A549 treated with GW870086 at 1 μM for 4 hours (cell line): ENCODE results near the gene GABRR3. TPM values are rescaled to one million over a fixed set of nuclear protein-coding genes. Genes with fewer than 3 reads are reported as not detected.

ENCODE experiments used
- total RNA-seq: library from RNA; stranded (reverse); fragments of 200-300 nt; extraction: Qiagen RNA extraction; gene quantifications from 5 replicates; pipeline ENCODE4 v1.2.3, GENCODE V29; 2022; ENCODE audit warnings: low read depth

Gene GABRR3
- total RNA-seq, result not detected in 5 replicates

DNA sequence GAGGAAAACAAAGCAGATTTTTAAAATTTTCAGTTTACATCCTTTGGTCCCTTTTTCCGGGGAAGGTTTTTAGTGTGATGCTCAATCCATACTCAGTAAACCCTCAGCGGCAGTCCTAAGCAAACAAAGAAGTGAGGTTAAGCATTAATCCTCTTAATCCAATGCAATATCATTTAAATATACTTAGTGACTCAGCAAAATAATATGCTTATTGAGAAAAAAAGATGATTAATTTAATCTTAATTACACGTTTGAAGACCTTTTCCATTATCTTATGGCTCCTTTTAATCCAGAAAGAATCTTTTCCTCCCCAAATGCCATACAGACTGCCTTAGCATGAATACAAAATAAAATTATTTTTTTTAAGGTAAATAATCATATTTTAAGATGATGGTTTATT lies at the start of gene GABRR3:
TSS of gene GABRR3 (minus strand) at position 108 of the 400 bp plus-strand sequence. CDS start 328 bp downstream, outside the sequence.

DNA sequence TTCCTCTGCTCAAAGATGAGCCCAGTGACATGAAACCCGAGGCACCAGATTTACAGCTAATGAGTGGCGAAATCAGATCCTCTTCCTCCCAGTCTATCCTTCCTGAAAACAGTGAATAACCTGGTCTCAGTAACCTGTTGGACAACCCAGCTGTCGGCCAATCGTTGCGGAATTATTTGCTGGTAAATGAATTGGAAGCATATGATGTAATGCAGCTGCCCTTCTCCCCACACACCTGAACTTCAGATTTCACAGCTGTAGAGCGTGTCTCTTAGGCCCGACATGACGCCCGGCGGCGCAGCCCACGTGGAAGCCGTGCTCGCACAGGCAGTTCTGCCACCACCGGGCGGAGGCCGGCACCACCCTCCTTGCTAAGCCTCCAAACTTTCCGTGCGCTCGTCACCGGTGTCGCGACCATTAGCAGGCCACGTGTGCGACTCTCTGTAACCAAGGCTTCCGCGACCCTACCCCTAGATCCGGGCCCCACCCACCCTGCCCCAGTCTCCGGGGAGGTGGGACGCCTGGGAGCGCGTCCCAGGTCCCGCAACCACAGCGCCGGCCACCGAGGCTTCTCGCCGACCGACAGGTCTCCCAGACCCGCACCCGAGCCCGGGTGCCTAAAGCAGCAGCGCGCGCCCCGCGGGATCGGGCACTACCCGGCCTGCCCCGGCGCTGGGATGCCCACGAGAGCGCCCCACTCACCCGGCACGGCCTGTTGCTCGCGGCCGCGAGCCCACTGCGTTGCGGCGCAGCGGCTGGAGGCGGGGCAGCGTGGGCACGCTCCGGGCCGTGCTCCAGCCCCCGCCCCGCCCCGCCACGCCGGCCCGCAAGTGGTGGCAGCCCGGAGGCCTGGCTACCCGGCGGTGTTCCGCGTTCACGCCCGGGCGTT lies 63.2 kb downstream of the GABRR3 start, which contains the start of gene RIOX2:
TSS of gene RIOX2 (minus strand) at position 753 of the 889 bp plus-strand sequence. CDS start 4,838 bp downstream, outside the sequence.

Other genes with a start within 250 kb of the GABRR3 start
- gene CRYBG3, start 213.3 kb downstream of the GABRR3 start, total RNA-seq, result 6.0 to 10.1 TPM (median 6.9 TPM) in 5 replicates
- gene RIOX2, start 62.9 kb downstream of the GABRR3 start, total RNA-seq, result 27.6 to 31.6 TPM (median 29.3 TPM) in 5 replicates
- not detected in 5 replicates for gene OR5AC2, start 51.9 kb upstream of the GABRR3 start, total RNA-seq
- gene OR5H1, start 95.4 kb upstream of the GABRR3 start, total RNA-seq, result not detected in 5 replicates
- gene OR5H14, start 112.2 kb upstream of the GABRR3 start, total RNA-seq, result not detected in 5 replicates
- not detected in 5 replicates for gene OR5H15, start 131.4 kb upstream of the GABRR3 start, total RNA-seq
- not detected in 5 replicates for gene OR5H6, start 228.9 kb upstream of the GABRR3 start, total RNA-seq
- not detected in 5 replicates for gene OR5H2, start 247.2 kb upstream of the GABRR3 start, total RNA-seq